ENCODE data around the gene CDYL.

The CDYL gene

DNA sequence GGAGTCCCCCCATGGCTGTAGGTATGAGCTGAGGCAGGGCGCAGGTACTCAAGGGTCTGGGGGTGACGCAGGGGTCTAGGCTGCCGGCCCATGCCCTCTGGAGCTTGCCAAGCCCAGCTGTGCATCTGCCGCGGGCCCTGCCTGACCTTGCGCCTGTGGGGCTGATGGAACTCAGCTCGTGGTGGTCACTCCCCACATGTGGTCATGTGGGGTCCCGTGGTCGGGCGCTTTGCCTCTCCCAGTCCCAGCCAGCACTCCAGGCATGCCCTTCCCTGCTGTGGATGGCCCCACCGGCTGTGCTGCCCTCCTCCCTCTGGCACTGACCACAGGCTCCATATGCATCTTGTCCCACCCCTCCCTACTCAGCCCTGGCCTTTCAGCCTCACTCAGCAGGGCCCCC, 170.3 kb downstream of the CDYL start:
- H3F3A ChIP-seq (ENCODE audit: insufficient read depth, low read length): no peaks in the 10 kb centered on the region

DNA sequence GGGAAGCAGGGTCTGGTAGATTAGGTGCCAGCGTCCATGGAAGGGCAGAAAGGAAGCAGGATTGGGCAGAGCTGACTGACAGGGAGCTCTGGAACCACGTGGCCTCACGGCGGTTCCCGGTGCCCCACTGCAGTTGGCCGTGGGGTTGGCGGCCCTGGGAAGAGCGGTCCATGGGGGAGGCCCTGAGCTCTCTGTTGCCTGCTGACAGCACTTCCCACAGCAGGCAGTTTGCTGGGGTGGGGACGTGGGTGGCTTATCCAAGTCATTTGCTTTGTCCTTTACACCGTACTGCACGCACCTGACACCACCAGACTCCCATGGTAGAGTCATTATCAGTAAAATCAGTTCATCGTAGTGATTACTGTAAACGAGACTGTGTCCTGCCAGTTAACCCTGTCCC, 171.5 kb downstream of the CDYL start:
- Histone ChIP-seq H3K79me2 (ENCODE audit: insufficient read depth, low read length) (no peaks in the 10 kb centered on the region), H3K4me2 (ENCODE audit: low read length) (no peak overlapping the region), H2AFZ (ENCODE audit: low read length) (no peak overlapping the region), H3K27me3 (ENCODE audit: insufficient read depth, low read length) (no peaks in the 10 kb centered on the region), H3F3A (ENCODE audit: insufficient read depth, low read length) (no peaks in the 10 kb centered on the region), H3K9ac (ENCODE audit: low read length) (no peak overlapping the region), H3K4me3 (ENCODE audit: low read depth, low read length, poor library complexity, severe bottlenecking) (no peak overlapping the region), H3K27ac (ENCODE audit: low read depth, low read length, poor library complexity, severe bottlenecking) (no peak overlapping the region), H3K9me2 (ENCODE audit: low read depth, low read length) (no peaks in the 10 kb centered on the region), H3K4me1 (ENCODE audit: insufficient read depth, low read length, severe bottlenecking) (no peaks in the 10 kb centered on the region), H3K9me3 (ENCODE audit: low read length) (no peaks in the 10 kb centered on the region), H4K20me1 (ENCODE audit: insufficient read depth, low read length) (no peaks in the 10 kb centered on the region), H3K36me3 (ENCODE audit: insufficient read depth, low read length) (no peaks in the 10 kb centered on the region)
- TF ChIP-seq EZH2 (IDR thresholded peaks at IDR 0.05; ENCODE audit: borderline replicate concordance, low read length): no peak
- TF ChIP-seq, protein P1, sequence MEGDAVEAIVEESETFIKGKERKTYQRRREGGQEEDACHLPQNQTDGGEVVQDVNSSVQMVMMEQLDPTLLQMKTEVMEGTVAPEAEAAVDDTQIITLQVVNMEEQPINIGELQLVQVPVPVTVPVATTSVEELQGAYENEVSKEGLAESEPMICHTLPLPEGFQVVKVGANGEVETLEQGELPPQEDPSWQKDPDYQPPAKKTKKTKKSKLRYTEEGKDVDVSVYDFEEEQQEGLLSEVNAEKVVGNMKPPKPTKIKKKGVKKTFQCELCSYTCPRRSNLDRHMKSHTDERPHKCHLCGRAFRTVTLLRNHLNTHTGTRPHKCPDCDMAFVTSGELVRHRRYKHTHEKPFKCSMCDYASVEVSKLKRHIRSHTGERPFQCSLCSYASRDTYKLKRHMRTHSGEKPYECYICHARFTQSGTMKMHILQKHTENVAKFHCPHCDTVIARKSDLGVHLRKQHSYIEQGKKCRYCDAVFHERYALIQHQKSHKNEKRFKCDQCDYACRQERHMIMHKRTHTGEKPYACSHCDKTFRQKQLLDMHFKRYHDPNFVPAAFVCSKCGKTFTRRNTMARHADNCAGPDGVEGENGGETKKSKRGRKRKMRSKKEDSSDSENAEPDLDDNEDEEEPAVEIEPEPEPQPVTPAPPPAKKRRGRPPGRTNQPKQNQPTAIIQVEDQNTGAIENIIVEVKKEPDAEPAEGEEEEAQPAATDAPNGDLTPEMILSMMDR (IDR thresholded peaks at IDR 0.05; ENCODE audit: low read length): no peak

More for the DNA sequence above, 170.3 kb downstream of the CDYL start:
- Histone ChIP-seq H3K4me3 (ENCODE audit: low read depth, low read length, poor library complexity, severe bottlenecking) (no peak overlapping the region), H3K27me3 (ENCODE audit: insufficient read depth, low read length) (no peaks in the 10 kb centered on the region), H3K4me2 (ENCODE audit: low read length) (no peak overlapping the region), H2AFZ (ENCODE audit: low read length) (no peak overlapping the region), H3K27ac (ENCODE audit: low read depth, low read length, poor library complexity, severe bottlenecking) (no peak overlapping the region), H3K9me2 (ENCODE audit: low read depth, low read length) (no peaks in the 10 kb centered on the region), H3K9me3 (ENCODE audit: low read length) (no peaks in the 10 kb centered on the region), H4K20me1 (ENCODE audit: insufficient read depth, low read length) (no peaks in the 10 kb centered on the region), H3K36me3 (ENCODE audit: insufficient read depth, low read length) (no peaks in the 10 kb centered on the region), H3K79me2 (ENCODE audit: insufficient read depth, low read length) (no peaks in the 10 kb centered on the region), H3K9ac (ENCODE audit: low read length) (no peak overlapping the region), H3K4me1 (ENCODE audit: insufficient read depth, low read length, severe bottlenecking) (no peaks in the 10 kb centered on the region)
- no peak for TF ChIP-seq EZH2 (IDR thresholded peaks at IDR 0.05; ENCODE audit: borderline replicate concordance, low read length)
- TF ChIP-seq, protein P1 (IDR thresholded peaks at IDR 0.05; ENCODE audit: low read length): no peak

DNA sequence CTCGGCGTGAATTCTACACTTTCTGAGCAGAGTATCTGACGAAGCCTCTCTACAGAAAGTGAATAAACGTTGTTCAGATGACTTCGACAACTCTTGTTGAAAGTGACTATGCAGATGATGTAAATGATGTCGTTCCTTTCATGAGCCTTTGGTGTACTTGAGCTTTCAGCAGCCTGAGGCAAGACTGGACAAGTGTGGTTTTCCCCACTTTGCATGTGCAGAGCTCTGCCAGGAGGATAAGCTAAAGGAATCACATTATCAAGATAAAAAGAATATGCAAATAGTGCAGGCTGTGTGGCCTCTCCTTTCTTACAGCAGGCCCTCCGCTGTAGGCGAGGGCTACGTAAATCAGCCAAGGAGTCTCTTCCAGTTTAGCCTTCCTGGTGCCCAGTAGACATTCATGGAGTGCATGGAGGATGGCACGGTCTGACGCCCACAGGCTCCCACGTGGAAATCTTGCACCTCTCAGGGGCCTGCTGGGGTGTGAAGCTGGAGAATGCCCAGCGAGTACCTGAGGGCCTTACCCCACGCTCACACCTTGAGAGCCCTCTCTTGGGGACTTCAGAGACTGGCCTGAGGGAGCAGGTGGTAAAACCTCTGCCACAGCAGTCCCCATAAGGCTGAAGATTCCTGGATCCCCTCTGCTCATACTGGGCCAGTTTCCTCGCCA, 172.7 kb downstream of the CDYL start:
- Histone ChIP-seq H2AFZ (ENCODE audit: low read length) (no peak overlapping the region), H3F3A (ENCODE audit: insufficient read depth, low read length) (no peaks in the 10 kb centered on the region), H3K36me3 (ENCODE audit: insufficient read depth, low read length) (no peaks in the 10 kb centered on the region), H3K4me3 (ENCODE audit: low read depth, low read length, poor library complexity, severe bottlenecking) (no peak overlapping the region), H3K9me3 (ENCODE audit: low read length) (no peaks in the 10 kb centered on the region), H3K79me2 (ENCODE audit: insufficient read depth, low read length) (no peaks in the 10 kb centered on the region), H3K27me3 (ENCODE audit: insufficient read depth, low read length) (no peaks in the 10 kb centered on the region), H3K4me2 (ENCODE audit: low read length) (no peak overlapping the region), H3K9me2 (ENCODE audit: low read depth, low read length) (no peaks in the 10 kb centered on the region), H3K27ac (ENCODE audit: low read depth, low read length, poor library complexity, severe bottlenecking) (no peak overlapping the region), H3K4me1 (ENCODE audit: insufficient read depth, low read length, severe bottlenecking) (no peaks in the 10 kb centered on the region), H3K9ac (ENCODE audit: low read length) (no peak overlapping the region), H4K20me1 (ENCODE audit: insufficient read depth, low read length) (no peaks in the 10 kb centered on the region)
- TF ChIP-seq, protein P1 (IDR thresholded peaks at IDR 0.05; ENCODE audit: low read length): no peak
- no peak for TF ChIP-seq EZH2 (IDR thresholded peaks at IDR 0.05; ENCODE audit: borderline replicate concordance, low read length)
